ENCODE measurements around the gene SETBP1. TPM values are rescaled to one million over a fixed set of nuclear protein-coding genes. Genes with fewer than 3 reads are reported as not detected.

Gene SETBP1
- total RNA-seq, 2 donors from 2014 or later: 17.3 to 20.1 TPM

DNA sequence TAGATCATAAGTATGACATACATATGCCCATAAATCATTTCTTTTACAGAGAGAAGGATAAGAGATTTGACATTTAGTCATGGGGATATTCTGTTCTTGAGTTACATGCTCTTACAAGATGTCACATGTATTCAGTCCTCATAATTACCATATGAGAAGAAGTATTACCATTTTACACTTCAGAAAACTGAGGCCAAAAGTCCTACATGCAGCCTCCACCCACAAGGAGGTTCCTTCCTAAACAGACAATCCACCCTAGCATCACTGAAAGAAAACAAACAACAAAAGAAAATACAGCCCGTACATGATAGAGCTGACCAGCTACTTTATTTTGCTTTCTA is 335.1 kb downstream of the SETBP1 start:
- Histone ChIP-seq H3K4me3 (ENCODE audit: low read length) (no peak overlapping the region), H3K36me3 (ENCODE audit: control insufficient read depth, insufficient read depth, low read length) (no peaks in the 10 kb centered on the region), H3K27me3 (ENCODE audit: control insufficient read depth, insufficient read depth, low read length, poor library complexity, severe bottlenecking) (no peaks in the 10 kb centered on the region), H3K9ac (ENCODE audit: extremely low read depth, low read length, poor library complexity, severe bottlenecking) (no peak overlapping the region), H3K9me3 (ENCODE audit: control insufficient read depth, low read length) (no peaks in the 10 kb centered on the region), H3K4me1 (ENCODE audit: control insufficient read depth, insufficient read depth, low read length) (peaks cover 7% of the 10 kb centered on the region), H3K27ac (ENCODE audit: low read depth, low read length) (peak overlapping the region; percentile 82)
- no peaks in the 10 kb centered on the region for H3K36me3 Mint-ChIP-seq (ENCODE audit: low read depth)
- H3K27me3 Mint-ChIP-seq (ENCODE audit: insufficient read depth): peaks cover 17% of the 10 kb centered on the region
- H3K4me3 Mint-ChIP-seq: no peak overlapping the region
- no peak overlapping the region for H3K27ac Mint-ChIP-seq
- H3K4me1 Mint-ChIP-seq: peaks cover 26% of the 10 kb centered on the region
- WGBS, 2 experiments (ENCODE audit: insufficient coverage in 1 of 2, insufficient read length in 1 of 2): 70% methylated on average over 1 of the region's 1 CpG; no CpG with 5 or more reads in 1 of the 2 experiments
- no peak for DNase-seq
- TF ChIP-seq, protein P1, sequence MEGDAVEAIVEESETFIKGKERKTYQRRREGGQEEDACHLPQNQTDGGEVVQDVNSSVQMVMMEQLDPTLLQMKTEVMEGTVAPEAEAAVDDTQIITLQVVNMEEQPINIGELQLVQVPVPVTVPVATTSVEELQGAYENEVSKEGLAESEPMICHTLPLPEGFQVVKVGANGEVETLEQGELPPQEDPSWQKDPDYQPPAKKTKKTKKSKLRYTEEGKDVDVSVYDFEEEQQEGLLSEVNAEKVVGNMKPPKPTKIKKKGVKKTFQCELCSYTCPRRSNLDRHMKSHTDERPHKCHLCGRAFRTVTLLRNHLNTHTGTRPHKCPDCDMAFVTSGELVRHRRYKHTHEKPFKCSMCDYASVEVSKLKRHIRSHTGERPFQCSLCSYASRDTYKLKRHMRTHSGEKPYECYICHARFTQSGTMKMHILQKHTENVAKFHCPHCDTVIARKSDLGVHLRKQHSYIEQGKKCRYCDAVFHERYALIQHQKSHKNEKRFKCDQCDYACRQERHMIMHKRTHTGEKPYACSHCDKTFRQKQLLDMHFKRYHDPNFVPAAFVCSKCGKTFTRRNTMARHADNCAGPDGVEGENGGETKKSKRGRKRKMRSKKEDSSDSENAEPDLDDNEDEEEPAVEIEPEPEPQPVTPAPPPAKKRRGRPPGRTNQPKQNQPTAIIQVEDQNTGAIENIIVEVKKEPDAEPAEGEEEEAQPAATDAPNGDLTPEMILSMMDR (conservative IDR thresholded peaks at IDR 0.05): no peak
- no peaks in the 10 kb centered on the region for H3K9me3 Mint-ChIP-seq

DNA sequence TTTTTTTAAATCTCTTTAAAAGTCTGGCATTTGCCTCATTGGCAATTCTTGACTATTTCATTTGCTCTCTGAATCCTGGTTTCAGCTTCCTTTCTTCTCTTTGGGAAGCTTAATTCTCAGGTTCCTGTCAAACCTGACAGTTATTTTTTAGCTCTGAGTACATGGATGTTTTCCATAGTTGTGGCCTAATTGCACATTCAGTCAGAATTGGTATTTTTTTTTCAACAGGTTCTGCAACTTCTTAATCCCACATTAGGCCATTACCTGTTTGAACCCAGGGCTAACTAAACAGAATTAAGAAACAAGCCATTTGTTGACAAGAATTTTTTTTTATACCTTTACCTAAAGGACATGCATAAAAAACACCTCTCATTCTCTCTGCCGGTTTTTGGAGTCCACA is 338.8 kb downstream of the SETBP1 start:
- Mint-ChIP-seq H3K27me3 (ENCODE audit: insufficient read depth) (peaks cover 25% of the 10 kb centered on the region), H3K4me1 (peaks cover 26% of the 10 kb centered on the region), H3K36me3 (ENCODE audit: low read depth) (no peaks in the 10 kb centered on the region), H3K27ac (no peak overlapping the region), H3K4me3 (no peak overlapping the region), H3K9me3 (no peaks in the 10 kb centered on the region)
- DNase-seq: no peak
- 94% methylated on average over 1 of the region's 1 CpG; no CpG with 5 or more reads in 1 of the 2 experiments for WGBS, 2 experiments (ENCODE audit: insufficient coverage in 1 of 2, insufficient read length in 1 of 2)
- TF ChIP-seq, protein P1 (conservative IDR thresholded peaks at IDR 0.05): no peak
- Histone ChIP-seq H3K27me3 (ENCODE audit: control insufficient read depth, insufficient read depth, low read length, poor library complexity, severe bottlenecking) (no peaks in the 10 kb centered on the region), H3K27ac (ENCODE audit: low read depth, low read length) (no peak overlapping the region), H3K36me3 (ENCODE audit: control insufficient read depth, insufficient read depth, low read length) (no peaks in the 10 kb centered on the region), H3K9ac (ENCODE audit: extremely low read depth, low read length, poor library complexity, severe bottlenecking) (no peak overlapping the region), H3K4me3 (ENCODE audit: low read length) (no peak overlapping the region), H3K4me1 (ENCODE audit: control insufficient read depth, insufficient read depth, low read length) (peaks cover 7% of the 10 kb centered on the region), H3K9me3 (ENCODE audit: control insufficient read depth, low read length) (no peaks in the 10 kb centered on the region)

DNA sequence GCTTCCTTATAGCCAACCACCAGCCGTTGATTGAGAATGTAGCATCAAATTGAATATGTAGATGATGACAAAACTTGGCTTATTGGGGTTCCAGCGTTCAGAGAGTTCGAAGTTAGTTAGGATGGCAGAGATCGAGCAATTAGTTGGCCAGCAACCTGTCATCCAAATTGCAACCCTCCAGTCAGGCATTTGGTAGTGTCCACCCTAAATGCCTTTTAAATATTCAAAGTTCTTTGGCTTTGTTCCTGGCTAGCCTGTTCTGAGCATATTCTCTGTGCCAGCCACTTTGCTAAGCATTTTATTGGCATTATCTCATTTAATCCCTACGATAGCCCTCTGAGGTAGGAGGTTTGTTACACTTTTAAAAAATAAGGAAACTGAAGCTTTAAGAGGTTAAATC is 342.8 kb downstream of the SETBP1 start:
- H3K27me3 ChIP-seq (ENCODE audit: control insufficient read depth, insufficient read depth, low read length, poor library complexity, severe bottlenecking): no peaks in the 10 kb centered on the region
- Mint-ChIP-seq H3K36me3 (ENCODE audit: low read depth) (no peaks in the 10 kb centered on the region), H3K27ac (no peak overlapping the region), H3K4me3 (no peak overlapping the region), H3K27me3 (ENCODE audit: insufficient read depth) (peaks cover 17% of the 10 kb centered on the region), H3K9me3 (peaks cover 2% of the 10 kb centered on the region), H3K4me1 (peaks cover 12% of the 10 kb centered on the region)
- no peak for DNase-seq
- H3K4me1 ChIP-seq (ENCODE audit: control insufficient read depth, insufficient read depth, low read length): peaks cover 3% of the 10 kb centered on the region
- no peak overlapping the region for H3K9ac ChIP-seq (ENCODE audit: extremely low read depth, low read length, poor library complexity, severe bottlenecking)
- no peaks in the 10 kb centered on the region for H3K9me3 ChIP-seq (ENCODE audit: control insufficient read depth, low read length)
- no peak overlapping the region for H3K4me3 ChIP-seq (ENCODE audit: low read length)
- 80 to 92% methylated on average over 1 to 5 of the region's 5 CpGs for WGBS, 2 experiments (ENCODE audit: insufficient coverage in 1 of 2, insufficient read length in 1 of 2)
- no peak overlapping the region for H3K27ac ChIP-seq (ENCODE audit: low read depth, low read length)
- H3K36me3 ChIP-seq (ENCODE audit: control insufficient read depth, insufficient read depth, low read length): no peaks in the 10 kb centered on the region
- TF ChIP-seq, protein P1 (conservative IDR thresholded peaks at IDR 0.05): no peak

Measured in endodermal cell (in vitro differentiated cells).